Measurements from ENCODE around the gene KCNK10.

Gene KCNK10

GRCh38 chr14:88248606-88249005 is 74.5 kb downstream of the KCNK10 start:
- no peak overlapping the region for H2AFZ ChIP-seq (ENCODE audit: low read depth)
- no peak overlapping the region for H3K27ac ChIP-seq
- TF ChIP-seq CTCF (conservative IDR thresholded peaks at IDR 0.05; ENCODE audit: low read depth, low read length): no peak
- no peak overlapping the region for H3K9ac ChIP-seq
- no peaks in the 10 kb centered on the region for H3K27me3 ChIP-seq (ENCODE audit: insufficient read depth, low read depth)
- H4K20me1 ChIP-seq (ENCODE audit: insufficient read depth): no peaks in the 10 kb centered on the region
- no peaks in the 10 kb centered on the region for H3K4me1 ChIP-seq (ENCODE audit: low read depth, poor library complexity, severe bottlenecking)
- no peaks in the 10 kb centered on the region for H3K36me3 ChIP-seq (ENCODE audit: insufficient read depth)
- H3K79me2 ChIP-seq (ENCODE audit: insufficient read depth, low read depth): no peaks in the 10 kb centered on the region
- no peak overlapping the region for H3K4me2 ChIP-seq
- H3K4me3 ChIP-seq (IDR thresholded peaks at IDR 0.05; ENCODE audit: insufficient read depth, low read depth, low read length): no peak overlapping the region

- Histone ChIP-seq H3K9ac (no peak overlapping the region), H3K27me3 (ENCODE audit: insufficient read depth, low read depth) (no peaks in the 10 kb centered on the region), H4K20me1 (ENCODE audit: insufficient read depth) (no peaks in the 10 kb centered on the region), H3K36me3 (ENCODE audit: insufficient read depth) (no peaks in the 10 kb centered on the region), H3K79me2 (ENCODE audit: insufficient read depth, low read depth) (no peaks in the 10 kb centered on the region), H3K4me1 (ENCODE audit: low read depth, poor library complexity, severe bottlenecking) (no peaks in the 10 kb centered on the region), H3K4me2 (no peak overlapping the region), H2AFZ (ENCODE audit: low read depth) (no peak overlapping the region), H3K4me3 (IDR thresholded peaks at IDR 0.05; ENCODE audit: insufficient read depth, low read depth, low read length) (no peak overlapping the region), H3K27ac (no peak overlapping the region)
- no peak for TF ChIP-seq CTCF (conservative IDR thresholded peaks at IDR 0.05; ENCODE audit: low read depth, low read length)
Observed at GRCh38 chr14:88247228-88247627, 75.8 kb downstream of the KCNK10 start.

- no peaks in the 10 kb centered on the region for H3K27me3 ChIP-seq (ENCODE audit: insufficient read depth, low read depth)
- no peaks in the 10 kb centered on the region for H3K79me2 ChIP-seq (ENCODE audit: insufficient read depth, low read depth)
- H2AFZ ChIP-seq (ENCODE audit: low read depth): no peak overlapping the region
- H4K20me1 ChIP-seq (ENCODE audit: insufficient read depth): no peaks in the 10 kb centered on the region
- H3K4me3 ChIP-seq (IDR thresholded peaks at IDR 0.05; ENCODE audit: insufficient read depth, low read depth, low read length): no peak overlapping the region
- TF ChIP-seq CTCF (conservative IDR thresholded peaks at IDR 0.05; ENCODE audit: low read depth, low read length): no peak
- H3K4me1 ChIP-seq (ENCODE audit: low read depth, poor library complexity, severe bottlenecking): no peaks in the 10 kb centered on the region
- no peak overlapping the region for H3K9ac ChIP-seq
- H3K36me3 ChIP-seq (ENCODE audit: insufficient read depth): no peaks in the 10 kb centered on the region
- H3K27ac ChIP-seq: no peak overlapping the region
- no peak overlapping the region for H3K4me2 ChIP-seq
Observed at GRCh38 chr14:88245321-88245720, 77.7 kb downstream of the KCNK10 start.

GRCh38 chr14:88243946-88244345 is 79.1 kb downstream of the KCNK10 start:
- no peaks in the 10 kb centered on the region for H3K36me3 ChIP-seq (ENCODE audit: insufficient read depth)
- no peak overlapping the region for H2AFZ ChIP-seq (ENCODE audit: low read depth)
- H3K4me2 ChIP-seq: no peak overlapping the region
- no peak overlapping the region for H3K9ac ChIP-seq
- H4K20me1 ChIP-seq (ENCODE audit: insufficient read depth): no peaks in the 10 kb centered on the region
- H3K79me2 ChIP-seq (ENCODE audit: insufficient read depth, low read depth): no peaks in the 10 kb centered on the region
- H3K4me3 ChIP-seq (IDR thresholded peaks at IDR 0.05; ENCODE audit: insufficient read depth, low read depth, low read length): no peak overlapping the region
- H3K27ac ChIP-seq: no peak overlapping the region
- no peaks in the 10 kb centered on the region for H3K4me1 ChIP-seq (ENCODE audit: low read depth, poor library complexity, severe bottlenecking)
- no peaks in the 10 kb centered on the region for H3K27me3 ChIP-seq (ENCODE audit: insufficient read depth, low read depth)
- no peak for TF ChIP-seq CTCF (conservative IDR thresholded peaks at IDR 0.05; ENCODE audit: low read depth, low read length)

GRCh38 chr14:88242446-88242845 is 80.6 kb downstream of the KCNK10 start:
- no peaks in the 10 kb centered on the region for H4K20me1 ChIP-seq (ENCODE audit: insufficient read depth)
- no peak overlapping the region for H3K27ac ChIP-seq
- H3K27me3 ChIP-seq (ENCODE audit: insufficient read depth, low read depth): no peaks in the 10 kb centered on the region
- H3K4me1 ChIP-seq (ENCODE audit: low read depth, poor library complexity, severe bottlenecking): no peaks in the 10 kb centered on the region
- H3K9ac ChIP-seq: no peak overlapping the region
- no peaks in the 10 kb centered on the region for H3K79me2 ChIP-seq (ENCODE audit: insufficient read depth, low read depth)
- H2AFZ ChIP-seq (ENCODE audit: low read depth): no peak overlapping the region
- H3K4me2 ChIP-seq: no peak overlapping the region
- no peak for TF ChIP-seq CTCF (conservative IDR thresholded peaks at IDR 0.05; ENCODE audit: low read depth, low read length)
- no peak overlapping the region for H3K4me3 ChIP-seq (IDR thresholded peaks at IDR 0.05; ENCODE audit: insufficient read depth, low read depth, low read length)
- no peaks in the 10 kb centered on the region for H3K36me3 ChIP-seq (ENCODE audit: insufficient read depth)
